DMS53 treated with DMSO at 0.1 percent for 48 hours (cell line): ENCODE measurements around the gene PLA2G1B.

Experiments used
- DNase-seq: peaks from one replicate; lab custom pipeline; 2025; ENCODE audit not compliant: unreplicated experiment; lab: John Stamatoyannopoulos, UW

Gene PLA2G1B

GRCh38 chr12:120328228-120328627 is 649 bp upstream of the PLA2G1B start:
- DNase-seq, result no peak

GRCh38 chr12:120324841-120325417 is 2.6 kb downstream of the PLA2G1B start:
- no peak for DNase-seq

DNA sequence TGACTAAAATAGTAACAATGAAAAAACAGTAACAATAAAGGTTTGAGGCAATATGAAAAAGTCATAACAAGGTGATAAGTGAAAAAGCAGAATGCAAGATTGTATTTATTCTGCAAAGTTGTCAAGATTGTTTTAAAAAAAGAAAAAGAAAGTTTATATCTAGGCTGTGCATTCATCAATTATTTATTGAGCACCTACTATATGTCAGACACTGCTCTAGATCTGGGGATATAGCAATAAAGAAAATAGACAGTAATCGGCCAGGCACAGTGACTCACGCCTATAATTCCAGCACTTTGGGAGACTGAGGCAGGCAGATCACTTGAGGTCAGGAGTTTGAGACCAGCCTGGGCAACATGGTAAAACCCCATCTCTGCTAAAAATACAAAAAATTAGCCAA is 3.8 kb downstream of the PLA2G1B start:
- no peak for DNase-seq

GRCh38 chr12:120321382-120322202 is 6.0 kb downstream of the PLA2G1B start:
- DNase-seq, result peak; percentile 78

DNA sequence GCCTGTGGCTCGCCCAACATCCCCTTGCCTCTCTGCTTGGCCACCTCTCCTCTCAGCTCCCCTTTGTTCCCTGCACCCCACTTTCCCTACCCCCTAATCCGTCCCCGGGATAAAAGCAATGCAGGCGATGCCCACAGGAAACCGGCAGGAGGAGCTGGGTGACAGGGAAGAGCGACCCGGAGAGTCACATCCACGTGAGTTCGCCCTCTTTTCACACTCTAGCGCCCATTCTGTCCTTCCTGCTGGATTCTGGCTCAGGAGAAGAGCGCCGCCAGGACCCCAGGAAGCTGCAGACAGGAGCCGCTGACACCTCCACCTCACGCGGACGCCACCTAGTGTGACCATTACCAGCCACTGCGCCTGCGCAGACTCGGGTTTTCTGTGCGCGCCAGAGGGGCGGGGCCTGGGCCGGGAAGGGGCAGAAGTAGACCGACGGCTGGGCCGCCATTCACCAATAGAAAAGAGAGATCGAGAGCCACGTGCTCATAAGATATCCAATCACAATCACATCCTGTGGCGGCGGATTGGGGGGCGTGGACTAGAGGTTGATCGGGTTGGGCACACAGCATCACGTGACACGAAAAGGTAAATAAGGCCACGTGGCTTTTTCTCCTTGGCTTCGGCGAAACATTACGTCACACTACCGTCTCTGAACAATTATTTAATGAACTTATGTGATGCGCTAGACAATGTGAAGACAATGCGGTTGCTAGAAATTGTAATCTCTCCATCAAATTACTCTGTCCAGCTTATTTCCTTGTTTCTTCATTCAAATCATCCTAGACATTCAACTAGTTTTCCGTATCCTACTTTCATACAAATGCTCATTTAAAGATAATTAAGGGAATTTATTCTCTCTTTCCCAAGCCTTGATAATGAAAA is 10.1 kb downstream of the PLA2G1B start:
- DNase-seq, result peak; percentile 100

DNA sequence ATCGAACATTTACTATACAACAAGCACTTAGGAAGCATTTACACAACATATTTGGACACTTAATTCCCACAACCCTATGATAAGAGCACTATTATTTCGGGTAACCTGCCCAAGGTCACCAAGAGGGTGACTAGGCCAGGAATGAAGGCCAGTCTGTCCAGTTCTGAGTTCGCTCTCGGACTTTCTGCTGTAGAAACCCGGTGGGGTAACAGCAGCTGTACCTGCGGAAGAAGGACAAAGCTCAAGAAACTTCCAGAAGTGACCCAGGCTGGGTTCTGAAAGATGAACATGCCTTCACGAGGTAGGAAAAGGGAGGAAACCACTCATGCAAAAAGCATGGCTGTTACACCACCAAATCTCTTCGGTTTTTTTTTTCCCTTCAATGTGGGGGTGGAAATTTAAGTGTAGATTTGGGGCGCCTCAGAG is 10.8 kb downstream of the PLA2G1B start:
- peak; percentile 19 for DNase-seq

- no peak for DNase-seq
These were observed 13.4 kb downstream of the PLA2G1B start for GRCh38 chr12:120314220-120314619.

- peak; percentile 97 for DNase-seq
These were observed 25.4 kb downstream of the PLA2G1B start, which contains the start of gene SIRT4 for GRCh38 chr12:120301962-120302815. TSS of gene SIRT4 (plus strand) at chr12:120302321. CDS start at chr12:120303562, 1,241 bp downstream.

GRCh38 chr12:120292661-120293531 is 34.7 kb downstream of the PLA2G1B start, which contains the start of gene RNU4-1:
TSS of gene RNU4-1 (minus strand) at chr12:120293237.
- peak; percentile 97 for DNase-seq

GRCh38 chr12:120292411-120292660 is 35.2 kb downstream of the PLA2G1B start:
- peak; percentile 69 for DNase-seq

DNA sequence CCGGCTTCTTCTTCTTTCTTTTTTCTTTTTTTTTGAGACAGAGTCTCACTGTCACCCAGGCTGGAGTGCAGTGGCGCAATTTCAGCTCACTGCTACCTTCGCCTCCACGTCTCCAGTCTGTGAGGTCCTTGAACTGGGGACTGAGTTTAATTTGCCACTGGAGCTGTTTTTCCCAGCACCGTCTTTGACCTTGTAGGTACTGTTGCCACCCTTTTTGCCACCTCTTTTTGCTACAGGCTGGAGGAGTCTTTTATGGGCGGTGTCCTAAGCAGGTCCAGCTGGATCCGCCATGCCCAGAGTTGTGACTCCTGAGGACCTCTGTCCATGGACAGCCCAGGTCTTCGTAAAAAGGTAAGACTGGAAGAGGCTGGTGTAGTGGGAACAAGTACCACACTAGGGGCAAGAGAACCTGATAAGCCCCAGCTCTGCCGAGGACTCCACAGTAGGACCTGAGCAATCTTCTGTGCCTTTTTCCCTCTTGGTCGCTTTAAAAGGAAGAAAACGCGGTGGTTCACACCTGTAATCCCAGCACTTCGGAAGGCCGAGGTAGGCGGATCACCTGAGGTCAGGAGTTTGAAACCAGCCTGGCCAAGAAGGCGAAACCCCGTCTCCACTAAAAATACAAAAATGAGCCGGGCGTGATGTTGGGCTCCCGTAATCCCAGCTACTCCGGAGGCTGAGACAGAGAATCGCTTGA is 36.8 kb downstream of the PLA2G1B start:
- DNase-seq, result peak; percentile 89

DNA sequence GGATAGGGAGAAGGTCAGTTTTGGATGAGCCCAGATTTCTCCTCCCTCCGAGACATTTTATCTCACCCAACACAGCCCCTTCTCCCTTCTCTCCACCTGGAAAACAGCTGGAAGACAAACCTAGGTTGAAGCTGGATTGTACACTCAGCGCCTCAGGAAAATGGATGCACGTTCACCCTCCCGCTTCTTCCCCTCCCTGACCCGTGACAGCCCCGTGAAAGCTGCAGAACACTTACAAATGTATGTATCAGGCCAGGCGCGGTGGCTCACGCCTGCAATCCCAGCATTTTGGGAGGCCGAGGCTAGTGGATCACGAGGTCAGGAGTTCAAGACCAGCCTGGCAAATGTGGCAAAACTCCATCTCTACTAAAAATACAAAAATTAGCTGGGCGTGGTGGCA is 40.1 kb downstream of the PLA2G1B start:
- no peak for DNase-seq

- no peak for DNase-seq
These were observed 40.6 kb downstream of the PLA2G1B start for GRCh38 chr12:120286768-120287490.

- no peak for DNase-seq
These were observed 43.2 kb downstream of the PLA2G1B start for GRCh38 chr12:120284381-120284780.

DNA sequence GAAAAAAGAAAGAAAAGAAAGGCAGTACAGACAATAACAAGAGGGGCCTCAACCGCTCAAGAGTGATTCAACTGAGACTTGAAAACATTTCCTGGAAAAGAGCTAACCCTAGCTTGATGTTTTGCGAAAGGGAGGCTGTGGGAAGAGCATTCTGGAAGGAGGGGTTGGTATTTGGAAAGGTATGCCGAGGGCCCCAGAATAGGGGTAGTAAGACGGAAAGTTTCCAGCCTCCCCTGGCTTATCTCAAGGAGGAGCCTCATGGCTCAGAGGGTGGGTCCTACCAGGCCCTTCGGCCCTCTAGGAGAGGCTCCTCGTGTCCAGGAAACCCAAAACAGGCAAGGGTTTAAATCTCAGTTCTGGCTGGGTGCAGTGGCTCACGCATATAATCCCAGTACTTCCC is 44.3 kb downstream of the PLA2G1B start:
- DNase-seq, result no peak

- DNase-seq, result no peak
These were observed 49.2 kb downstream of the PLA2G1B start for GRCh38 chr12:120278137-120279069.

- DNase-seq, result no peak
These were observed 50.8 kb downstream of the PLA2G1B start for GRCh38 chr12:120276734-120277133.
